HL-60/S4 treated with phorbol 12-myristate 13-acetate at 8.2 ng/mL for 4 days and 3 days (cell line): ENCODE data around the gene NMT1.

Experiments used
- in situ Hi-C: fragments of 300-500 bp; cut with MboI; formaldehyde crosslinking; loops from 2 replicates; pipeline ENCODE4 v1.15.0; 2022; ENCODE audit warnings: low sequenced_read_pairs

The NMT1 gene

DNA sequence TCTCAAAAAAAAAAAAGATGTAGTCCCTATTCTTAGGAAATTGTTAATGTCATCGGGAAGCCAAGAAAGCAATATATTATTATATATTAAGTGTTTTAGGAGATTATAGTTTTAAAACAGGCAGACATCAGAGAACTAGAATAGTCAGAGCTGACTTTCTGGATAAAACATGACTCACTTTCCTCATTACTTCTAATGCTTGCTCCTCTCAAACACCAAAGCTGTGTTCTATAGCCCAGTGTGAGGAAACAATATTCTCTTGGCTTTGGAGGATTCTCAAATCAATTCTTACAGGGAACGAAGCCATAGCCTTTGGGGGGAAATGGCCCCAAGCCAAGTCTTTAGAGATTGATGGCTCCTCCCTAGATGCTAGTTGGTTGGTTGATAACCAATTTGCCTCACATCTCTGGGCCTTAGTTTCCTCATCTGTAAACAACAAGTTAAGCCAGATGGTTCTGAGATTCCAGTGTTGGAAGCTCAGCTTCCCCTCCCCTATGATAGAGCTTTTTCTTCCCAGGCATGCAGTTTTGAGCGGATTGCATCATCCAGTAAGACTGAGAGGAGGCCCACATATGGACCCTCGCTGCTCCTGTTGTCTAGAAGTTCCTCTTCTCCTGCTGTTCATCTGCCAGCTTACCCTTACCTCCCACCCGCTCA is 12.4 kb downstream of the NMT1 start:
- in situ Hi-C loops = no loop called here

DNA sequence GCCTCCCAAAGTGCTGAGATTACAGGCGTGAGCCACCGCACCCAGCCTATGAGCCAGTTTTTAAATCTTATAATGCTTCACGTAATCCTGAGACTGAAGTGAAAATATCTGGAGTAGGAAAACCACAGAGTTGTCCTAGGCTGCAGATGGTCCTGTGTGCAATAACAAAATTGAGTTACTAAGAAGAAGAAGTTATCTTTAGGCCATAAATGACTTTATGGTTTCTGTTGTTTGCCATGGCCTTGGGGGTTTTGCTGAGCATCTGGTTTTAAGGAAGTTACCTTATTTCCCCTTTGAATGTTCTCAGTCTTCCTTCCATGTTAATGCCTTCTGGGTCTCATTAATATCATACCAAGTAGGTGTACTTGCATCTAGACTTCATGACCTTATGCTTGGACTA is 16.5 kb downstream of the NMT1 start:
- in situ Hi-C loops = no loop called here

DNA sequence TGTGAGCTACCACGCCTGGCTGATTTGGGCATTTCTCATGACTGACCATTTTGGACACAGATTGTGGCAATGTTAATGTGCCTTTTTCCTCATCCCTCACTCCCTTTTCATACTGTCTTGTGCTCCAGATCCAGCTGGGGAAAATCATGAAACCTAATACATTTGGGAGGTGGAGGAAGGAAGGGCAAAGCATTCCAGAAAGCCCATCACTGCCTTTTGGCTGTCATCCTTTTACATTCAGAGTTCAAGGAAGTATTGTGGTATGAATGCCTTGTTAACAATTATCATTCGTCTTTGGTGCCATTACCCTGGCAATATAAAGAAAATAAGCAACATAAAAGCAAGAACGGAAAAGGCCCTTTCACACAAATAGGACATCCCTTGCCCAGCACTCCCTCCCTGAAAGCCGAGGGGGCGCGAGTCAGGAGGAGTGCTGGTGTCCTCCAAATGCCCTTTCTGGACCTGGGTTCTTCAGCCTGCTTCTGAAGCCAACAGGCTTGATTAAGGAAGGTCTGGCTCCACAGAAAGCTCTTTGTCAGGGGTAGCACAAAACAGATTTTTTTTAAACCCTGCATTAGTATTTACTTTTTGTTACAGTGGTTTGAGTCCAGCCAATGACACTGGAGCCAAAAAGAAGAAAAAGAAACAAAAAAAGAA is 20.1 kb downstream of the NMT1 start:
- in situ Hi-C loops = no loop called here

DNA sequence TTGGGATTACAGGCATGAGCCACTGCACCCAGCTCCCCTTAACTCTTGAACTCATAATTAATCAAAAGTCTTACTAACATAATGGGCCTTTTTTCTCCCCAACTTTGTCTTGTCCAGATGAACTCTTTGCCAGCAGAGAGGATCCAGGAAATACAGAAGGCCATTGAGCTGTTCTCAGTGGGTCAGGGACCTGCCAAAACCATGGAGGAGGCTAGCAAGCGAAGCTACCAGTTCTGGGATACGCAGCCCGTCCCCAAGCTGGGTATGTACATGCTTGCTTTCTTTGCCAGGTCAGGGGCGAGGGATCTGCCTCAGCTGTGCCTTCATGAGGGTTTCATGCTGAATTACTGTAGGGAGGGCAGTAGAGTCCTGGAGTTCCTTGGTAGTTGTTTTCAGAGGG is 25.3 kb downstream of the NMT1 start:
- in situ Hi-C loops = no loop called here

DNA sequence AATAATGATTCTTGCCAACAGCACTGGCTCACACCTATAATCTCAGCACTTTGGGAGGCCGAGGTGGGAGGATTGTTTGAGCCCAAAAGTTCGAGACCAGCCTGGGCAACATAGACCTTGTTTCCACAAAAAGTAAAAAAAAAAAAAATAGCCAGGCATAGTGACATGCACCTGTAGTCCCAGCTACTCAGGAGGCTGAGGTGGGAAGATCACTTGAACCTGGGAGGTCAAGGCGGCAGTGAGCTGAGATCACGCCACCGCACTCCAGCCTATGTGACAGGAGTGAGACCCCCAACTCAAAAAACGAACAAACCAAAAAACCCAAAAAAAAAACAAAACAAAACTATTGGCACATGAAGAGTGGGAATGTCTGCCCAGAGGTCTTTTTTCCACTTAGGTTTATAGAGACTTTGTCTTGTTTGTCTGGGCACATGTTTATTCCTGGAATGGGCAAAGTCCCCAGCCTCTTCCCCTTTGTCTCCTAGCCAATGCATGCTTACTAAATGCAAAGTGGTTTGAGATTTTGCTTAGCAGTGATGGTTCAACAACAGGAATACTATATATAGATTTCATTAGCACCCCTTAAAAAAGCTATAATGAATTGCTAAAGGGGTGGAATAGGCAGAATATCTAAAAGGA is 25.9 kb downstream of the NMT1 start:
- in situ Hi-C loops = no loop called here

DNA sequence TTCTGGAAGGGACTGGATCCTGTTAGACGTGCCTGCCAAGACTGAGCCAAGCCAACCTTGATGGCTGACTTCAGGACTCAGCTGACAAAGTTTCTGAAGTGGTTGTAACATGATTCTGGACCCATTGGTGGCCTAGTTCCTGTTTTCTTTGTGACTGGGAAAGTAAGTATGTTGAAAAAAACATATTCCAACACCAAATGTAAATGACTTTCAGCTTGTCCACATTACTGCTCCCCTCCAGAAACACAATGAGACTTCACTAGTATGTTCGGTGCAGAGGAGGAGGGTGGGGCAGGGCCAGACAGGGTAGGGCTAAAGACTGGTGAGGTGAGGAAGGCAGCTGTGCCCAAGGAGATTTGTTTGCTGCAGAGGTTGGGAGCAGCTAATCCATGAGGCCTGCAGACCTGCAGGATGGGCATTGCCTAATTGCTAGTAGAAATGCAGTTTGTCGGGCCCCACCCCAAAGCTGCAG is 26.4 kb downstream of the NMT1 start:
- in situ Hi-C loops = no loop called here

DNA sequence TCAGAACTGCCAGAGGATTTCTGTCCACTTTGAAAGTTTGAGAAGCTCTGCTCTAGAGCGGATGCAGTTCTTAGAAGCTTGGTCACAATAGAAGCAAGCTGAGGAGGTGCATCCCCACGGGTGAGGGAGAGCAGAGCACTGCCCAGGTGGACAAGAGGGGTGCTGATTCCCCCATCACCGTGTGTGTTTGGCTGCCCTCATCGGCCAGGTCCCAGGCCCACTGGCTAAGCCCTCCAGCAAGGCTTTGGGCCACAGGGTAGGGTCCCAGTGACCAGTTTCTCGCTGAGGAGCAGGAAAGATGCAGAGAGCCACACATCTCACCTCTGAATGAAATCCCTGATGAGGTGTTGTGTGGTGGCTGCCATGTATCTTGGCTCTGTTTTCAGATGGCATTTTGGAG is 26.9 kb downstream of the NMT1 start:
- in situ Hi-C loops = no loop called here

DNA sequence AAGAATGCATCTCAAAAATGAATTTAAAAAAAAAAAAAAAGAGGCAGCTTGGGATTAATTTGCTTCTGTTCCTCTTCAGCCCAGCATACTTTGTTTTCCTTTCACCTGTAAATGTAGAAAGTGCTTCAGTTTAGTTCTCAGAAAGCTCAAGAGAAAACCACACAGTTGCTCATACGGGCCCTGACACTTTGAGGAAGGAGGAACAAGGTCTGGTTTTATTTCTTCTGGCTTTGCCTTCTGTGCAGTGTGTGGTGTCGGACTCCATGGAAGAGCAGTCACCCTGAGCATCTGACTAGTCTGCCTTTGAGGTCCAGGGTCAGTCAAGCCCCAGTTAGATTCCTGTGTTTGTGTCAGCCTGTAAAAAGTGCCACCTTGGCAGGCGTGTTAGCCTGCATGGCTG is 27.6 kb downstream of the NMT1 start:
- in situ Hi-C loops = no loop called here

DNA sequence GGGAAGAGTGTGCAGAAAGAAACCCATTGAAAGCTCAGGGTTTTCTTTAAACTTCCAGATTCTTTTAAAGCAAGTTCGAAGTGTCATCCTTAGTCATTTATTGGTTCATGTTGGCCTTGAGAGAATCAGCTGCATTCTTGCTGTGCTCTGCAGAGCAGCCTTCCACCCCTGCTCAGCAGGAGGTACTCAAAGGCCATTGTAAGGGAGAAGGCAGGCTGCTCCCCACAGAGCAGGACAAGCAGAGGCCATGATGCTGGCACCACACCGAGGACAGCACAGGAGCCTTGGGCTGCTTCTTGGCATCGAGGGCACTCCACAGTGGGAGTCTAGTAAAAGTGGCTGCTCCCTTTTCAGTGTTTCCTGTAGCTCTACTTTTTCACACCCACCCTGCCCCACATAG is 29.6 kb downstream of the NMT1 start:
- in situ Hi-C loops = no loop called here

DNA sequence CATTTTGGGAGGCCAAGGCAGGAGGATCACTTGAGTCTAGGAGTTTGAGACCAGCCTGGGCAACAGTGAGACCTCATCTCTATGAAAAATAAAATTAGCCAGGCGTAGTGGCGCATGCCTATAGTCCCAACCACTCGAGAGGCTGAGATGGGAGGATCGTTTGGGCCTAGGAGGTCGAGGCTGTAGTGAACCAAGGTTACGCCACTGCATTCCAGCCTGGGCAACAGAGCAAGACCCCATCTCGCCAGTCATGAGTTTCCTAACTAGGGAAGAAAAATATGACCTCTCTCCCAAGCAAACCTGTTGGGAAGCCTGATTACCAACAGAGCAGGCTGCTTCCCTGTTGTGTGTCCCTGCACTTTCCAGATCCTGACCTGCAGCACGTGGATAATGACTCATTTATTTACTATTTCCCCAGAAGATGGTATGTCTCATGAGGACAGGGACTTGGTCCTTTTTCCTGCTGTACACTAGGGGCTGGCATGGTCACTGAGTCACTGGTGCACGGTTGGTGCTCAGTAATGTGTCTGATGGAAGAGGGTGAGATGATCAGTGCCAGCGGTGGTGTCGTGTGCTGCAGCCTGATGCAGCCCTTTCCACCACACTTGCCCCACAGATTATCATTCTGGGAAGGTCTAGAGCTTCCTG is 30.8 kb downstream of the NMT1 start:
- in situ Hi-C loops = no loop called here

DNA sequence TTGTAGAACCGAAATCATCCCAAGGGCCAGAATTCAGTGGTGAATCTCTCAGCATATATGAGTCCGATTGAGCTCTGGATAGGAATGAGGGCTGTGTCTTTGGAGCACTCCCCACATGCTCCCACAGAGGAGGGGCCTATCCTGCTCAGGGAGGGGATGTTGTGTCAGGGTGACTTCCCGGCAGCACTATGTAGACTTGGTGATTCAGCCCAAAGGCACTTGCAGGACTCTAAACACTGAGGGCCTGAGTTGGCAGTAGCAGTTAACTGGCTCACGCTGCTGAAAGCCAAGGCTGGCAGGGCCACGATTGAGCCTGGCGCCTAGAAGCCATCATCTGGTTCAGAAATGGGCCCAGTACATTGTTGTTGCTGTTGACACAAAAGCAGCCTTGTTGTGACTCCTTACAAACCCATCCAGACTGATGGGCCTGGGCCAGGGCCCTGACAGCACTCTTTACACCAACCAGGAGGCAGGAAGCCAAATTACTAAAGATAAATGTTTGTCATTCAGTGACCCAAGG is 31.9 kb downstream of the NMT1 start:
- in situ Hi-C loops = no loop called here

DNA sequence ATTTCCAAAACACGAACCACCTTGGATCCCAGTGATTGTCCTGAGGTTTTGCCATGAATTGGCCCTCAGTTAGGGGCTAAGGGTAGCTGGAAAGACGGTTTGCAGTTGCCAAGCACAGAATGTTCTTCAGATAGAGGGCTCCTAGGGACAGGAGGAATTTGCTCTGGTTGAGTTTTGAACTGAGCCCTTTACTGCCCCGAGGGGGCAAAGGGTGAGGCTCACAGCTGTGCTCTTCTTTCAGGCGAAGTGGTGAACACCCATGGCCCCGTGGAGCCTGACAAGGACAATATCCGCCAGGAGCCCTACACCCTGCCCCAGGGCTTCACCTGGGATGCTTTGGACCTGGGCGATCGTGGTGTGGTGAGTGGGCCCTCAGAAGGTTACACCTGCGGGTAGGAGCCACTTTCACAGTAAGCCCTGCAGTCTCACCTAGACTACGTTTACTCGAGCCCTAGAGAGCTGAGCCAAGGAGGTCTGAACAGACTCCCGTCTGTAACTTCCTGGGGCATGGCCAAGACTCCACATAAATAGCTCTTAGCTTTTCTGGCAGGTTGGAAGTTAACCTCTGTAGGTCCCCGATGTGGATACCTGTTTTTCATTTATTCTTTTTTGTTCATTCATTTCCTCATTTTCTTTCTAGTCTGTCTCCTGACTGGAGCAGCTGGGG is 32.5 kb downstream of the NMT1 start:
- in situ Hi-C loops = no loop called here

DNA sequence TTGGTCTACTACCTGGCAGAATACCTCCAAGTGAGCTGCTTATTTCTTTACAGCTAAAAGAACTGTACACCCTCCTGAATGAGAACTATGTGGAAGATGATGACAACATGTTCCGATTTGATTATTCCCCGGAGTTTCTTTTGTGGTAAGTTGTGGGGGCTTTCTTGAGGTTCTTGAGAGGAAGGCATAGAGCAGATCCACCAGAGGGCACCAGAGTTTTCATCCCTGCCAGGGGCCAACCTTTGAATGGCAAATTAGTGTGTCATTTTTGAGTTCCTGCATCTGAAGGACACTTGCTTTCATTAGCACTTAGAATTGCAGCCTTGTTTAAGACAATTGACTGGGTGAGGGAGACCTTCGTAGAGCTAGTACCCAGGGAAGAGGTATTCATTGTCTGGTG is 35.0 kb downstream of the NMT1 start:
- in situ Hi-C loops = no loop called here

DNA sequence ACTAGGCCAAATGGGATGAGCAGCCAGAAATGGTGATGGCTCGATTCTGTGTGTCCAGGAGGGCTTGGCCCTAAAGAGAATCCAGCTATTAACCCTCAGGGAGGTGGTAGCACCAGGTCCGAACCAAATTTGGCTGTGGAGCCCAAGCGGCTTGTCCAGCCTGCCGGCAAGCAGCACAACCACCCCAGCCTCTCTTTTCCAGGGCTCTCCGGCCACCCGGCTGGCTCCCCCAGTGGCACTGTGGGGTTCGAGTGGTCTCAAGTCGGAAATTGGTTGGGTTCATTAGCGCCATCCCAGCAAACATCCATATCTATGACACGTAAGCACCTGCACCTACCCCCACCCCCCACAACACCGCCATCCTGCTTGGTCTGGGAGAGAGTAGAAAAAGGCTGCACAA is 35.8 kb downstream of the NMT1 start:
- in situ Hi-C loops = no loop called here

DNA sequence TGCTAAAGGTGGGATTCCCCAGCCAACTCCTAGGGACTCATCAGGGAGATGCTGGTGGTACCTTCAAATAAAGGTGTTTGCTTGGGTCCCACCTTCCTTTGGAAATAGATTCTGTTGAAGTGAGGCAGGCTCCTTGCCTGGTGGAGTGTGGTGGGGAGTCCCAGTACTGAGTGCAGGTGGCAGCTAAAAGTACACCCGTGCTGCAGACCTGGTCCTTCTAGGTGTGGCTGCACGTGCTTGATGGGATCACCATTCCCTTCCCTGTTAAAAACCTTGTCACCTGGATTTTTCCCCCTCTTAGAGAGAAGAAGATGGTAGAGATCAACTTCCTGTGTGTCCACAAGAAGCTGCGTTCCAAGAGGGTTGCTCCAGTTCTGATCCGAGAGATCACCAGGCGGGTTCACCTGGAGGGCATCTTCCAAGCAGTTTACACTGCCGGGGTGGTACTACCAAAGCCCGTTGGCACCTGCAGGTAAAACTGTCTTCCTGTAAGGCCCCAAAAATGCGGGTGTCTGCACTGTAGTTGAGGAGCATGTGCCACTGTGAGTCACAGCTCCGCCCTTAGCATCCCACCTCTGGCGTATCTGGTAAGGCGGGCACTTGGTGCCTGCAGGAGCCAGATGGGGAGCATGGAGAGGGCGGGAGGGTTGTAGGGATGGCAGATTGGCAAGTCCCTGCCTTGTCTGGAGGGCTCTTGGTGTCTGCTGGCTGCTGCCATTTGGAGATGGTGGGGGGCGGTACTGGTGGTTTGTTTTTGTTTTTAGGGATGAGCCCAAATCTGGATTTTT is 37.2 kb downstream of the NMT1 start:
- in situ Hi-C loops = no loop called here

DNA sequence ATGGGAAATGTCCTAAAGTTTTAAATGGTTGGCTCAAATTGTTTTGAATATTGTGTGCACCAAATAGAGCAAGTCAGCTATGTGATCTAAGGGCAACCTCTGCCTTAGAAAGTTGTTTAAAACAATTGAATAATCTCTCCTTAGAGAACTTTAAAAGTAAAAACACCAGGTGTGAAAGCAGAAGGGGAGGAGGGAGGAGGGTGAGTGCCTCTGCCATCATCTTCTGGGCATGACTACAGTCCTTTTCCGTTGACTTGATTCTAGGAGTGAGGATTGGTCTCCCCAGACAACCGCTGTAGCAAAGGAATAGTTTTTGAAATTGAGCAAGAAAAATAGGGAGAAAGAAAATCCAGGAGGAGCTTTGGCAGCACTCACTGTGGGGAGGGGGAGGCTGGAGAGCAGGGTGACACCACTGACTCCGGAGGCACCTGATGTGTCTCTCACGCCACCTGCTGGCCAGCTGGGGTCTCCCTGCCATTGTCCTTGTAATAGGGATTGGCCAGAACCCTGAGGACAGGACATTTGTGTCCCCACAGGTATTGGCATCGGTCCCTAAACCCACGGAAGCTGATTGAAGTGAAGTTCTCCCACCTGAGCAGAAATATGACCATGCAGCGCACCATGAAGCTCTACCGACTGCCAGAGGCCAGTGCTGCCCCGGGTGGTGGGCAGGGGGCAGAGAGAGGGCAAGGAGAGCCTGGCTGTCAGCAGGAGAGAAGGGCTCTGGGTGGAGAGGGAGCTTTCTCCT is 37.9 kb downstream of the NMT1 start:
- in situ Hi-C loops = no loop called here

DNA sequence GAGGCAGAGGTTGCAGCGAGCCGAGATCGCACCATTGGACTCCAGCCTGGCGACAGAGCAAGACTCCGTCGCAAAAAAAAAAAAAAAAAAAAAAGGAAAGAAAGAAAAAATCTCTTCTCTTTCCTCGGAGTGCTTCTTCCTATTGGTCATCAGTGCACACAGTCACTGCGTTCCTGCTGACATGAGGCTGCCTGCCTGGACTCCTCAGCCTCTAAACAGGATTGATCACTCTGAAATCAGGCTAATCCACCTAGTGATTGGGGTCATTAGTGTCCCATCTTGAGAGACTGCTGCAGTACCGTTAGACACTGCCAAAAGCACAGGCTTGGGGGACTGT is 40.4 kb downstream of the NMT1 start:
- in situ Hi-C loops = no loop called here

DNA sequence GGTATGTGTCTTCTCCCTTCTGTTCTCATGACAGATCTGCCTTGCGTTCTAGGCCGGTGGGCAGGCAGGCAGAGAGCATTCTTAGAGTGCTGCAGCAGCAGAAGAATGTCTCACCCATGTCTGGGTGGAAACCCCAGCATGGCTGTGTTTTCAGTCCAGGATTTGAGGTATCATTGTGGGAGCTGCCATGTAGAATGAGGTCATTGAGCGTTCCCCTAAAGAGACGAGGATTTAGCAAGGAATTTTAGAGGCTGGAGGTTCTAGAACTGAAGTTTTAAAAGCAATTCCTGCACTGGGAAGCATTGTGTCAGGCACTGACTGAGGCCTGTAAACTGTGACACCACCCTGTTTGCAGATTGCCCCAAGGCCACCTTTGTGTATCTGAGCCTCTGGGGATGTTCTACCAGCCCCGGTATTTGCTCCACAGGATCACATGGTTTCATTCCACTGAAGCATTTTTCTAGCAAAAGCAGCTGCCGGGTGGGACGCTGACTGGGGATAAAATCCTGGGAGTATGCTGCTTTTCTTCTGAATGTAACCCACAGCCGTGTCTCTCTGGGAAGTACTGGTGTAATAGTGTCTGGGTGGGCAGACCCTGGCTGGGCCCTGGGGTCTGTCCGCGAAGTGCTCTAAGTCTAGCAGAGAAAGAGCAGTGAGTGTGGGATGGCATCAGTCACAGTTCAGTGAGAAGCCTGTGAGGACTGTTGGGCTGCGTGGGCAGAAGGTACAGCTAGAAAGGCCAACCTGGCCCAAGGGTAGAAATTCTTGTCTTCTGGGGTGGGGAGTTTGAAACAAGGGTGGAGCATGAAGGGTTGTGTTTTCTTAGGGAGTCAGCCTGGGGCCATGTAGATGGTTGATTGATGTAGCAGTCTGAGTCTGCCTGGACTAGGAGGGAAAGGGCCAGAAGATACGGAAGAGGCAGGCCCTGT is 41.0 kb downstream of the NMT1 start:
- in situ Hi-C loops = no loop called here

DNA sequence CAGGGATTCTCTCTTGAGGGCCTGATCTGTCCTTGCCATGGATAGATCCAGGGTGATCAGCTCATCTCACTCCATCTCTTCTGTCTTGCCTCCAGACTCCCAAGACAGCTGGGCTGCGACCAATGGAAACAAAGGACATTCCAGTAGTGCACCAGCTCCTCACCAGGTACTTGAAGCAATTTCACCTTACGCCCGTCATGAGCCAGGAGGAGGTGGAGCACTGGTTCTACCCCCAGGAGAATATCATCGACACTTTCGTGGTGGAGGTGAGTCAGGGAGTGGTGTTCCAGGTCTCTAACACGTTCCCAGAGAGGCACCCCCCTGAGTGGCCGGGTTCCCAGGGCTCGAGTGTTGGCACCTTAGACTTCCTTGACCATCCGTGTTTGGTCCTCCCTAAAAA is 41.7 kb downstream of the NMT1 start:
- in situ Hi-C loops = no loop called here
